NCI-H82 treated with DMSO at 0.1 percent for 48 hours (cell line): ENCODE results near the gene FOLR1.
"Not testable (repeated sequence)": the region's sequence is repeated elsewhere in the genome, so short reads cannot be mapped to it uniquely, and the experiment has no call there.

Experiments used
- DNase-seq: peaks from one replicate; lab custom pipeline; 2025; ENCODE audit not compliant: unreplicated experiment; lab: John Stamatoyannopoulos, UW

FOLR1 gene

GRCh38 chr11:72180892-72181552 is 10.9 kb upstream of the FOLR1 start:
- not testable (repeated sequence) for DNase-seq

DNA sequence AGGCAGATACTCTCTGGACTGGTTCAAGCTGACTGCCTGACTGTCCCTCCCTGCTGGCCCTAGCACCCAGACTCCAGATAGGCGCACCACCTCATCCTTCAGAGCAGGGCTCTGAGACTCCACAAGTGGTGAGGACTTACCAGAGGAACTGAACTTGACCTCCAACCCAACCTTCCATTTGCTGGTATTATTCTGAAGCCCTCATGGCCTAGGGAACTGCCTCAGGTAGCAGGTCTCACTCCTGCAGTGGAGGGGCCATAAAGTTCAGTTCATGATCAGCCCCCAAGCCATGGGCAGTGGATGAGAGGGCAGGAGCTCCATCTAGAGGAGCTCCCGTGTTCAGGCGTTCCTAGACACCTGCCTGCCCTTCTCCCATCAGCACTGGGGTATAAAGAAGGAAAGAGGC is 10.4 kb upstream of the FOLR1 start:
- DNase-seq: not testable (repeated sequence)

- no peak for DNase-seq
Observed at GRCh38 chr11:72188267-72188666, 3.7 kb upstream of the FOLR1 start.

DNA sequence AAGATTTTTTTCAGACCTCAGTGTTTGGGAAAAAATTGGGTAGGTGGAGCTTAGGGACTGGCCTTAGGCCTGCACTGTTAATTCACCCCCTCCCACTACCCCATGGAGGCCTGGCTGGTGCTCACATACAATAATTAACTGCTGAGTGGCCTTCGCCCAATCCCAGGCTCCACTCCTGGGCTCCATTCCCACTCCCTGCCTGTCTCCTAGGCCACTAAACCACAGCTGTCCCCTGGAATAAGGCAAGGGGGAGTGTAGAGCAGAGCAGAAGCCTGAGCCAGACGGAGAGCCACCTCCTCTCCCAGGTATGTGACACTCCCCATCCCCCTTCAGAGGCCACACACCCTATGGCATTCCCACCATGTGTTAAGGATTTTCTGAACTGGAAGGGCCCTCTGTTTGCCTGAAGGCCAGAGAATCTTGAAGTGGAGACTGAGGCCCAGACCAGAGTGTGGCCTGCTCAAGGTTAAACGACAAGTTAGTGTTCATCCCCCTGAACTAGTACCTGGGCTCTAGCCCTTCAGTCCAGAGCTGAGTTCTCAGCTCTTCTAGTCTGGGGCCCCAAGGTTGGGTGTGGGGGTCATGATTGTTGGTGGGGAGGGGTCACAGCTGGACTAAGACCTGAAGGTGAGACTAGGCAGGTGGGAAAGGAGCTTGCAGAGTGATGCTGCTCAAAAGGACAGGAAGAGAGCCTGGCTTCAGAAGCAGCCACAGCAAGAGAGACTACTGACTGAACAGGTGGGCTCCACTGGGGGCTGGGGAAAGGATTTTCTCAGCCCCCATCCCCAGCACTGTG is 2.3 kb upstream of the FOLR1 start:
- peak; percentile 70 for DNase-seq

GRCh38 chr11:72190631-72191071 is 1.3 kb upstream of the FOLR1 start:
- no peak for DNase-seq

DNA sequence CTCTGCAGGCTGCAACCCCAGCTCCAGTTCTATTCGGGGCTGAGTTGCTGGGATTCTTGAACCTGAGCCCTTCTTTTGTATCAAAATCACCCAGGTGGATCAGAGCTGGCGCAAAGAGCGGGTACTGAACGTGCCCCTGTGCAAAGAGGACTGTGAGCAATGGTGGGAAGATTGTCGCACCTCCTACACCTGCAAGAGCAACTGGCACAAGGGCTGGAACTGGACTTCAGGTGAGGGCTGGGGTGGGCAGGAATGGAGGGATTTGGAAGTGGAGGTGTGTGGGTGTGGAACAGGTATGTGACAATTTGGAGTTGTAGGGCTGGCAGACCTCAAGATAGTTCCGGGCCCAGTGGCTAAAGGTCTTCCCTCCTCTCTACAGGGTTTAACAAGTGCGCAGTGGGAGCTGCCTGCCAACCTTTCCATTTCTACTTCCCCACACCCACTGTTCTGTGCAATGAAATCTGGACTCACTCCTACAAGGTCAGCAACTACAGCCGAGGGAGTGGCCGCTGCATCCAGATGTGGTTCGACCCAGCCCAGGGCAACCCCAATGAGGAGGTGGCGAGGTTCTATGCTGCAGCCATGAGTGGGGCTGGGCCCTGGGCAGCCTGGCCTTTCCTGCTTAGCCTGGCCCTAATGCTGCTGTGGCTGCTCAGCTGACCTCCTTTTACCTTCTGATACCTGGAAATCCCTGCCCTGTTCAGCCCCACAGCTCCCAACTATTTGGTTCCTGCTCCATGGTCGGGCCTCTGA is 3.8 kb downstream of the FOLR1 start:
- DNase-seq: no peak

DNA sequence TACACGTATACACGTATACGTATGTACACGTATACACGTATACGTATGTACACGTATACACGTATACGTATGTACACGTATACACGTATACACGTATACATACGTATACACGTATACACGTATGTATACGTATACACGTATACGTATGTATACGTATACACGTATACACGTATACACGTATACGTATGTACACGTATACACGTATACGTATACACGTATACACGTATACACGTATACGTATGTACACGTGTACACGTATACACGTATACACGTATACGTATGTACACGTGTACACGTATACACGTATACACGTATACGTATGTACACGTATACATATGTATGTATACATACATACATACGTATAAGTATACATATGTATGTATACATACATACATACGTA is 9.5 kb downstream of the FOLR1 start:
- DNase-seq: not testable (repeated sequence)

DNA sequence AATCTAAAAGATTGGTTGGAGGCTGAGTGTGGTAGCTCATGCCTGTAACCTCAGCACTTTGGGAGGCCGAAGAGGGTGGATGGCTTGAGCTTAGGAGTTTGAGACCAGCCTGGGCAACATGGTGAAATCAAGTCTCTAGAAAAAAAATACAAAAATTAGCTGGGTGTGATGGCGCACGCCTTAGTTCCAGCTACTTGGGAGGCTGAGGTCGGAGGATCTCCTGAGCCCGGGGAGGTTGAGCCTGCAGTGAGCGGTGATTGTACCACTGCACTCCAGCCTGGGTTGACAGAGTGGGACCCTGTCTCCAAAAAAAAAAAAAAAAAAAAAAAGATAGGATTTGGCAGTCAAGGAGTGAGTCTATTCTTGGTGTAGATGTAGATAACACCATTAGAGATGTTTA is 10.6 kb downstream of the FOLR1 start:
- no peak for DNase-seq

GRCh38 chr11:72203163-72203562 is 11.2 kb downstream of the FOLR1 start:
- DNase-seq: no peak

- no peak for DNase-seq
Observed at GRCh38 chr11:72204886-72205285, 12.9 kb downstream of the FOLR1 start.

GRCh38 chr11:72206794-72207193 is 14.9 kb downstream of the FOLR1 start:
- not testable (repeated sequence) for DNase-seq

DNA sequence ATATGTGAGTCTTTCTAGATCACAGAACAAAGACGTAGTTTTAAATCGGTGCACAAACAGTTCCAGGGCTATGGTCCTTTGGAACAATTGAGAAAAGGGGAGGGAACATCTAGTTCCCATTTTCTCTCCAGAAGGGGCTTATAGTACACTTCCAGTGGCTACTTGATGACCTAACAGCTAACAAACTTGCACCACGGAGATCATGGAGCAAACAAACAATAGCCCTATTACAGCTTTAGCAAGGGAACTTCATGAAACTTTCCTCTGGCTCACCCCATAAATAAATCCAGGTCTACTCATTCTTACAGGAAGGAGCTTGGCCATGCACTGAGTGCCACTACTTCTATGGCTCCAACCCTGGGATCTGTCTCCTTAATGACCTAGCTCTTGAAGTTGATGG is 16.3 kb downstream of the FOLR1 start:
- no peak for DNase-seq

DNA sequence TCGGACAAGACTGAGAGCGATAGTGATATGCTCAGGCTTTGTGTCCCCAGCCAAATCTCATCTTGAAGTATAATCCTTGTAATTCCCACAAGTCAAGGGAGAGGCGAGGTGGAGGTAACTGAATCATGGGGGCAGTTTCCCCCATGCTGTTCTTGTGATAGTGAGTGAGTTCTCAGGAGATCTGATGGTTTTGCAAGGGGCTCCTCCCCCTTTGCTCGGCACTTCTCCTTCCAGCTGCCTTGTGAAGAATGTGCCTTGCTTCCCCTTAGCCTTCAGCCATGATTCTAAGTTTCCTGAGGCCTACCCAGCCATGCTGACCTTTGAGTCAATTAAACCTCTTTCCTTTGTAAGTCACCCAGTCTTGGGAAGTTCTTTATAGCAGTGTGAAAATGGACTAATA is 17.2 kb downstream of the FOLR1 start:
- DNase-seq: no peak

DNA sequence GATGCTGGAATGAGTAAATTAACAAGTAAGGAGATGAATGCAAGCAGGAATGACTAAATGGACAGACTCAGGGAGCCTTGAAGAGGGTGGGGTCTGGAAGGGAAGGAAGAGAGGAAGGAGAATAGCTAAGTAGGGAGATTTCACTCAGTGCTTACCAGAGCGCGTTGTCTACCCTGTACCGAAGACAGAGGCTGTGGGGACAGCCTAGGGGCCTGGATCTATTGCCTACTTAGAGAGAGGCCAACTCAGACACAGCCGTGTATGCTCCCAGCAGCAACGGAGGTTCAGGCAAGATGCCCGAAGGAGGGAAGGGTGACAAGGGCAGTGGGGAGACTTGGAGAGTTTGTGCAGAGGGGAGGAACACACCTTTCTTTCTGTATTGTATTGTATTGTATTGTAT is 24.7 kb downstream of the FOLR1 start, which contains the start of gene FOLR2:
Gene FOLR2 (plus strand): TSS at position 157 of the 400 bp plus-strand sequence. CDS start 1,791 bp downstream, outside the sequence.
- no peak for DNase-seq

DNA sequence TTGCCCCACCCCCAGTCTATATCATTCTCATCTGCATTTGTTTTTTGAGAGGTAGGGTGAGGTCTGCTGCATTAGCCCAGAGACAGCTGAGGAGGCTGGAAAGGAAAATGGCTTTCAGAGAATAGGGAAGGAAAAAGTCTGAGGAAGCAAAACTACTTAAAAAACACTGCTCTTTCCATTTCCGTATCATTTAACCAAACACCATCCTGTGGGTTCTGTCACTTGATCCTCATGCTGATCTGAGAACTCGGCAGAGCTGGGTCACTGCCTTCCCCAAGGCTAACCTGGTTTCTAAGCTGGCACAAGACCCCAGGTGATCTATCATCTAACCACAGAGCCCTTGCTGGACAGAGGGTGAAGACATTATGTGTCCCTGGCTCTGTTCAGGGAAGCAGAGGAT is 25.9 kb downstream of the FOLR1 start:
- no peak for DNase-seq

DNA sequence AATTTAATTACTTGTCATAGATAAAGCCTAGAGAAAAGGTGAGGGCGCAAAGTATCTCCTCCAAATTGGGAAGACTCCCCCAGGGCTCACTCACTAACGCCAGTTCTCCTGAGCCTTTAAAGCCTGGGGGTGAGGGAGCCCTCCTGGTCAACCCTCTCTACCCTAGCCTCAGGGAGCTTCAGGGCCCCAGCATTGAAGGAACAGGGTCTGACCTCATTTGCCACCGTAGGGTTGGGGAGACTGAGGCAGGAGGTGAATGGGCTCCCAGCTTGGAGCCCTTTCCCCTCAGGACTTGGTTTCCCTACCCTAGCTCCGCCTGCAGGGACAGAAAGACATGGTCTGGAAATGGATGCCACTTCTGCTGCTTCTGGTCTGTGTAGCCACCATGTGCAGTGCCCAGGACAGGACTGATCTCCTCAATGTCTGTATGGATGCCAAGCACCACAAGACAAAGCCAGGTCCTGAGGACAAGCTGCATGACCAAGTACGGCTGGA is 26.4 kb downstream of the FOLR1 start:
- no peak for DNase-seq

DNA sequence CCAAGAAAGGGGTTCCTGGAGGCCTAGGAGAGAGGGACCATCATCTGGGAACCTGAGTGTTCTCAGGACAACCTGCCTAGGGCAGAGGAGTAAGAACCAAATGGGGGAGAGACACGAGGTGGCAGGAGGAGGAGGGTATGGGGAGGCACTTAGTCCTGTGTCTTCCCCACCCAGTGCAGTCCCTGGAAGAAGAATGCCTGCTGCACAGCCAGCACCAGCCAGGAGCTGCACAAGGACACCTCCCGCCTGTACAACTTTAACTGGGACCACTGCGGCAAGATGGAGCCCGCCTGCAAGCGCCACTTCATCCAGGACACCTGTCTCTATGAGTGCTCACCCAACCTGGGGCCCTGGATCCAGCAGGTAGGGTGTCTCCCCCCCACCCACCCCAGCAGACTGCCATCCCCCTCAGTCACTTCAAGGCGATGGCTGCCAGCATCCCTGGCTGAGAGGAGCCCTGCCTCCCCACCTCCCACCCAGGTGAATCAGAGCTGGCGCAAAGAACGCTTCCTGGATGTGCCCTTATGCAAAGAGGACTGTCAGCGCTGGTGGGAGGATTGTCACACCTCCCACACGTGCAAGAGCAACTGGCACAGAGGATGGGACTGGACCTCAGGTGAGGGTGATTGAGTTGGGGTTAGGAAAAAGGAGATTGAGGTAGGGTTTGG is 28.9 kb downstream of the FOLR1 start:
- DNase-seq: no peak

- no peak for DNase-seq
Observed at GRCh38 chr11:72221386-72222075, 29.6 kb downstream of the FOLR1 start.

GRCh38 chr11:72222106-72222891 is 30.4 kb downstream of the FOLR1 start:
- DNase-seq: no peak
